ENCODE measurements around the gene HCRTR2.

HCRTR2 gene

DNA sequence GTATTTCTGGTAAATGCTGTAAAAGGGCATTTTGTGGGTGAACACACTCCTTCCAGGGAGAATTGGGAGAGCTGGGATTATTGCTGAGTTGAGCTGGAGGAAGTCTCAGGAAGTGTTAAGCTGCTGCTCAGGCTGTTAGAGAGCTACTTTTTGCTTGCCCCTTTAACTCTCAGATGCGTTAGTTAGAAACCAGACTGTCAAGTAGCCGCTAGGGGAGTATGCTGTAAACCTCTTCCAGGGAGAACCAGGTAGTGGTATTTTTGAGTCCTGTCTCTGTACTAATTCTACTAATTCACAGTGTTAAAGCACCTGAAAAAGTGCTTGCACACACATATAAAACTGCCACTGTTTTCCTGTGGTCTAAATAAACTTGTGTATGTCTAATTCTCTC, 146.4 kb downstream of the HCRTR2 start:
- DNase-seq (ENCODE audit: low read depth in 3 of 3, low spot score in 1 of 3), result no peak

DNA sequence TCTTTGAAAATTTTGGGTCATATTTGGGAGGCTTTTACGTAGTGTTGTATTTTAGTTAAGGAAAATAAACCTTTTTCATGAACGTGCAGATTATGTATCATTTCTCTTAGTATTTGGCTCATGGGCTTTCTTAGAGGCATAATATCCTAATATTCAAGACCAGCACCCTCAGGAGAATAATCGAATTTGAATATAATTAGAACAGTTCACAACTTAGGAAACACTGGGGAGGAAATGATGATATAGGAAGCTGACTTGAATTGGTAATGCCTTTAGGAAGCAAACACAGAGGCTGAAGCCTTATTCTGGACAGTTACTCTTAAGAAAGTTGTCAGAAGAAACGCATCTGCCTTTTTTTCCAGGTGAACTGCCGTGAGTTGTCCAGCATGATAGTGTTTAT, 152.9 kb downstream of the HCRTR2 start, which contains the start of gene GFRAL:
GFRAL (plus strand) TSS at position 301 of the 400 bp plus-strand sequence; CDS start at position 387, 86 bp downstream.
- DNase-seq (ENCODE audit: low read depth in 3 of 3, low spot score in 1 of 3), result no peak
